Endothelial cell of hepatic sinusoid (primary cell): Measurements from ENCODE around the gene UBQLN1.
"Not testable (repeated sequence)": the region's sequence is repeated elsewhere in the genome, so short reads cannot be mapped to it uniquely, and the experiment has no call there.

ENCODE experiments used
- in situ Hi-C: cut with HindIII; loops from 2 replicates; pipeline ENCODE4 v1.10.0; 2017; ENCODE audit warnings: low sequenced_read_pairs

Gene UBQLN1

DNA sequence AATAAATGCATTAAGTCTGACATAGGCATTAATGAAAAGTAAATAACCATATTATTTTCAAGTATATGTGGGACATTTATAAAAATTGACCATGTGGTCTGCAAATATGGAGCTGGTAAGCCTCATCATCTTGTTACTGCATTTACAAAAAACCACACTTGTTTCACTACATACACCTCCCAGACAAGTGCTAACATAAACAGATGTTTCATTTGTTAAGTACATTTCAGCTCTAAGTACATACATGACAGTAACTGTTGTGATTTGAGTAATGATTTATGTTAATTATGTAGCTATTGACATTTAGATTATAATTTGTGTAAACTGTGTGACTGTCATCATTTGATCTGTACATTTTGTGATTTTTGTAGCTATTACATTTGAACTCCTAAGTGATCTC lies 70.9 kb downstream of the UBQLN1 start:
- in situ Hi-C loops: no loop called here

DNA sequence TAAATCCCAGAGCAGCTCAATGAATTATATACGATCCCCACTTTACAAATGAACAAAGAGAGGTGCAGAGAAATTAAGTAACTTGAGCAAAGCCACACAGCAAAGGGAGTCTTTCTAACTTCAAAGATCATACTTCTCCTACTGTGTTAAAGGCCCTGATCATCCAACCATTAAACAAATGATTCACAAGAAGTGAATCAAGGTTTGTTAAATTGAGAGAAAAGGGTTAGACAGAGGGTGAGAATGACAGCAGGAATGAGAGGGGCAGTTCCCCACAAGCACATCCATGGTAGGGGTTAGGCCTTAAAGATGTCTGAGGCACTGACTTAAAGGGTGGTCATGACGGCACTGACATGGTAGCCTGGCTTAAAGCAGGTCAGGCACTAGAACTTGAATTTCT lies 74.1 kb downstream of the UBQLN1 start:
- in situ Hi-C loops: no loop called here

DNA sequence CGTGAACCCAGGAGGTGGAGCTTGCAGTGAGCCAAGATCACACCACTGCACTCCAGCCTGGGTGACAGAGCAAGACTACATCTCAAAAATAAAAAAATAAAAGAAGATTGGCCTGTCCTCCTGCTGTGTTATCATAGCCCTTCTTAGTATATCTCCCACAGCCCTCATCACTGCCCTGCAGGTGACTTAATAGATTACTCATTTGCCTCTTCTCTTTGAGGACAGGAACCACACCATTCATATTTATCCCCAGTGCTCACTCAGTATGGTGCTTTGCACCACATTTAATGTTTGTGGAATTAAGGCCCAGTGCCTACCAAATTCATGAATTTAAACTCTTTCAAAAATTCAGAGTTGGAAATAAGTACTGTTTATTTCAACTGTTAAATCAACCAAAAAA lies 74.5 kb downstream of the UBQLN1 start:
- in situ Hi-C loops: no loop called here

DNA sequence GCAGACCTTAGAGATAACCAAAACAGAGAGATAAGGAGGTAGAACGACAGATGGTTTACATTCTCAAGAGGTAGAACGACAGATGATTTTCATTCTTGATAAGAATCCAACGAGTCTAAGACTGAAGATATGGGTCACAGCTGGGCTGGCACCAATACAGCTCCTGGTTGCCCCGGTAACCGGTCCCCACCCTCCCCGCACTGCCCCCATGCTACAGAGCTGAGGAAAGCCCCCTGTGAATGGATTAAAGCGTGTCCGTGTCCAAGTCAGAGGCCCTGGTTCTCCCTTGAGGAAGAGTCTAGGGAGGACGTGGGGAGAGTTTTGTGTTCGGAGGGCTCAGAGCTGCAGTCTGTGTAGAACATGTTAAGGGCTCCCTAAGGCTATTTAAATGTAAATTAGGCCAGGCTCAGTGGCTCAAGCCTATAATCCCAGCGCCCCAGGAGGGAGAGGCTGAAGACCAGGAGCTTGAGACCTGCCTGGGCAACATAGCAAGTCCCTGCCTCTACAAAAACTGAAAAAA lies 76.8 kb downstream of the UBQLN1 start:
- in situ Hi-C loops: no loop called here

DNA sequence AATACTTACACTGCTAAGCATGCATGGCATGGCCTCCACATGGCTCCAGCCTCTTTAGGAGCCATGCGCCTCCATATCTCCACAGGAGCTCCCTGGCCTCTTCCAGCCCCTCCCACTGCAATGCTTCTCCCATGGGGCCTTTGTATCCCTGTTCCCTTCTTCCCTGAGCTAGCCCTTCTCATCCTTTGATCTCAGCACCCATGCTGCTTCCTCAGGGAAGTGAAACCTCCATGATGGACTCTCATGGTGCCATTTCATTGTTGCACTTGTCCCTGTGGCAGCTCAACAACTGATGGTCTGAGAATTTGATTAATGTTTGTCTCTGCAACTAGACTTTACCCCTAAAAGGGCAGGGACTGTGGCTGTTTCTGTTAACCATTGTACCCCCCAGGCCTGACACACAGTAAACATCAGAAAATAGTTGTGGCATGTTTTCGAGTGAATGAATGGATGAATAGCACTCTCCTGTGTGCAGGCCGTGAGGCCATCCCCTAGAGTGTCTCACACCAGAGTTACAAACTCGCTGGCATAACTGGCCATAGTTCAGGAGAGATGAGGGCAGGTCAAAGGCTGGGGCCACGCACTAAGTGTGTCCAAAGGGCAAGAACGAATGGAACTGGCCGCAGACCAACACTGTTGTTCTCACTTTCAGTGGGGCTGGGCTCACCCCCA lies 78.2 kb downstream of the UBQLN1 start:
- in situ Hi-C loops: no loop called here

DNA sequence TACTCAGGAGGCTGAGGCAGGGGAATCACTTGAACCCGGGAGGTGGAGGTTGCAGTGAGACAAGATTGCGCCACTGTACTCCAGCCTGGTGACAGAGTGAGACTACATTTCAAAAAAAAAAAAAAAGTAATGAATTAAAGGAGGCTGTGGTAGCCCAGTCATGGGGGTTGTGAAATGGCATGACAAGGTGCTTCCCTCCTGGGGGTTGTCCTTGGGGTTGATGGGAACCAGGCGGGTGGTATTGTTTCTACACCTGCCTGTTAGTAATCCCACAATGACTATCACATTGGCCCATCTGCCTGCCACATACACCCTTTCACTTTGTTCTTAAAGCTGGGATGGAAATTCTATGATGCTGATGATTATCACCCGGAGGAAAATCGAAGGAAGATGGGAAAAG lies 79.2 kb downstream of the UBQLN1 start:
- in situ Hi-C loops: no loop called here

DNA sequence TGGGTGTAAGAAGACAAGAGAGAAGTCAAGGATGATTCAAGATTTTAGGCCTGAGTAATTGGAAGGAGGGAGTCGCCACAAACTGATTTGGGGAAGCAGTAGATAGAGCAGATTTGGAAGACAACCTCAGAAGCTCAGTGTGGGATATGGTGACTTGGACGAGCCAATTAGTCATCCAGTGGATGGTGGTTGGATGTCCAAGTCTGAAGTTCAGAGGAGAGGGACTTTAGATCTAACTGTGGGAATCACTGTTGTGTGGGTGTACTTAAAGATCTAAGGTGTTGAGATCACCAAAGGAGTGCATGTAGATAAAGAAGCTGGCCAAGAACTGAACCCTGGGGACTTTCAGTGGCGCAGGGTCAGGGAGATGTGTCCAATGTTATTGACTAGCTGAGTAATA lies 82.6 kb downstream of the UBQLN1 start:
- in situ Hi-C loops: no loop called here

DNA sequence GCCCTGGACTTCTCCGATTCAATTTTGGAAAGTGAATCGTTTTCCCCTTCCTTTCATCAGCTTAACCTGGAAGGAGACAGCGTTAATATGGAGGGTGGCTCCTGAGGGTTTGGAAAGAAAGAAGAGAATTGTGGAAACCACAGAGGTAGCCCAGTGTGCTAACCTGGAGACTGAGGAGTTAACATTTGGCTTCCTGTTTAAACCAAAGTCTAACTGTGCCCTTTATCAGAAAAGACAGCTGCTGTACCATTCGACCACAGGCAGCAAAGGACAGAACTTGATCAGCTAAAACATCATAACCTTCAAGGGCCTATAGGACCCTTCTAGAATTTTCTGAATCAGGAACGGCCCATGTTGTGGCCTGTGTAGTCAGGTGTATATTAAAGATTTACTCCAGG lies 84.1 kb downstream of the UBQLN1 start:
- in situ Hi-C loops: no loop called here

DNA sequence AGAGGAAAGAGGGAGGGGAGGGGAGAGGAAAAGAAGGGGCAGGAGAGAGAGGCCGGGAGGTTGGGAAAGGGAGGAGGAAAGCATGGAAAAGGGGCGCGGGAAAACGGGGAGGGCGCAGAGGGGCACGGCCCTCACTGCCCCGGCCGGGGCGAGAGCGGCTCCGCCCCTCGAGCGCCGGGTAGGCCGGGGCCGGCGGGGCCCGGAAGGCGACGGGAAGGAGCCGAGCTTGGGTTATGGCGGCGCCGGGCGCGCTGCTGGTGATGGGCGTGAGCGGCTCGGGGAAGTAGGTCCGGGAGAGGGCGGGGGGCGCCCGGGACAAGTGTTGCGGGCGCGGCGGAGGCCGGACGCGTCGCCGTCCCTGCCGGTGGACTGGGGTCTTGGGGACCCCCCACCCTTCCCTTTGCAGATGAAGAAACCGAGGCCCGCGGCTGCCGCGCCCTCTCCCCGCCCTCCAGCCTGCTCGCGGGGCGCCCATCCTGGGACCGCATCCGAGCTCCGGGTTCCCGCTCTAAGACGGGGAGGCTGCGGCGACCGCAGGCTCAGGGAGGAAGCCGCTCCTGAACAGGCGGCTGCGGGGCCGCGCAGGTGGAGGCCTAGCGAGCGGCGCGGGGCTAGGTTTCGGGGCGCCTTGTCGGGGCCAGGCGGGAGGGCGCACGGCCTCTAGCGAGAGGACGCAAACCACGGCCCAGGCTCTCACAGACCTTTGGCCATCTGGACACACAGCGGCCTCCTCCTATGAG lies 84.6 kb downstream of the UBQLN1 start, which contains the start of gene IDNK:
Gene IDNK (plus strand): TSS at position 205 of the 740 bp plus-strand sequence. CDS start 29 bp downstream, at position 234.
- in situ Hi-C loops: no loop called here

DNA sequence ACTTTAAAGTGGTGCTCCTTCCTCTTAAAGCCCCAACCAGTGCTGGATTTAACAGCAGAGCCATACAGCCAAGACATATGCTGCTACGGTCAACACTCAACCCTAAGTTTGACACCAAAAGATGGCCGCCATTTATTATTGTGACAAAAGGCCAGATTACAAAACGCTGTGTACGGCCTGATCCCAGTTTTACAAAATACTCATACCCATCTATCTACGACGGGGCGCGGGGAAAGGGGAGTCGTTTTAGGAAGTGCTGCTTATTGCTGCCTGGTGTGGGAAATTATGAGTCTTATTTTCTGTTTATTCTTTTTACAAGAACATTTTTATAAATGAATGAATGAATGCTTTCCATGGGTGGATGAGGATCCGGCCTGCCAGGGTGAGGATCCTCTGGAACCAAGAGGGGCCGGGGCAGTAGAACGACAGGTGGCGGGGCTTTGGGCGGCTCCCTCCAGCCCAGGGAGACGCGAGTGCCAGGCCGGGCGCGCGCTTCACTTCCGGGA lies 85.3 kb downstream of the UBQLN1 start:
- in situ Hi-C loops: no loop called here

DNA sequence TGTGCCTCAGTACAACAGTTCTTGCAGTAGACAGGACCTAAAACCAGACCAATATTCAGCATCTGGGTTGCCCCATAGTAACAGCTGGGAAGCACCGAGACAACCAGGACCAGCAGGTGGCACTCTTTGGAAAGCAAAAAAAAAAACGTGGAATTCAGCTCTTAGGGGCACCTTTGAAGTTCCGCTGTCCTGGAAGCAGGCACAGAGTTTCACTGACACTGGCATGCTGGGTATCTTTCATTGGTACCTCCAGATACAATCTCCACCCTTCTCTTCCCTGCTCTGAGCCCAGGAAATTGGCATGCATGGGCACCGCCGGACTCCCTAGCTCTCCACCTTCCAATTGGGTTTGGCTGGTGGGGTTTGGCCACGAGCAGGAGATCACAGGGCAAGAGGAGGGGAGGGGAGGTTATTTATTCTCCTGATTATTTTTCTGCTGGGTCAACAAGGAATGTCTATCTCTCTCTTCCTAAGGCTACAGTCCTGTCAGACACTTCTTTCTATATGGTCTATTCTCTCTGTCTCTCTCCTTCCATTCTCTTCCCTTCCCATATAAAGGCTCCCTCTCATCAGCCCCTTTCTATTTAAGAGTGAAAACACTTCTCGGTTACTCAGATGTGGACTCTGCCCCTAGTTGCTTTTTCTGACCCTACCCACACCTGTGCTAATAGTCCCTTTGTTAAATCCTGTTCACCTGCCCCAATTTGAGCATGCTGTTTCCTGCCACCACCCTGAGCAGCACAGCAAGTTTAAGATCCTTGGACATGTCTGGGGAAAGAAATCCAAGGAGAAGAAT lies 86.7 kb downstream of the UBQLN1 start:
- in situ Hi-C loops: no loop called here

DNA sequence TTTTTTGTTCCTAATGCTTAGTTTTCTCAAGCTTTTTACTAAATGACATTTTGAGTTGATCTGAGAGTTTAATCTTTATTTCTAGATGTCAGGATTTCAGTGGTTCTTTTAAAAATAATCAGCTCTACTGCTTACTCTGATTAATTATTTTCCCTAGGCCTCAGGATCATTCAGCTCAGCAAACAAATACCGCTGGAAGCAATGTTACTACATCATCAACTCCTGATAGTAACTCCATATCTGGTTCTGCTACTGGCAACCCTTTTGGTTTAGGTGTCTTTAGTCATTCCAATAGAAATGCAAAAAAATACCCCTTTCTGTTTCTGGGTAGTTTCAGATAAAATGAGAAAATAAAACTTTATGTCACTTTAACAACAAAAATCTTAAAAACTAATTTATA lies 90.5 kb downstream of the UBQLN1 start:
- in situ Hi-C loops: no loop called here

DNA sequence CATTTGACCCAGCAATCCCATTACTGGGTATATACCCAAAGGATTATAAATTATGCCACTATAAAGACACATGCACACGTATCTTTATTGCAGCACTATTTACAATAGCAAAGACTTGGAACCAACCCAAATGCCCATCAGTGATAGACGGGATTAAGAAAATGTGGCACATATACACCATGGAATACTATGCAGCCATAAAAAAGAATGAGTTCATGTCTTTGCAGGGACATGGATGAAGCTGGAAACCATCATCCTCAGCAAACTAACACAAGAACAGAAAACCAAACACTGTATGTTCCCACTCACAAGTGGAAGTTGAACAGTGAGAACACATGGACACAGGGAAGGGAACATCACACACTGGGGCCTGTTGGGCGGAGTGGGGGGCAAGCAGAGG lies 94.5 kb downstream of the UBQLN1 start:
- in situ Hi-C loops: not testable (repeated sequence)
